ENCODE measurements around the gene EPPIN. TPM values are rescaled to one million over a fixed set of nuclear protein-coding genes. Genes with fewer than 3 reads are reported as not detected.
A peak's percentile ranks its signal among the peaks of the same experiment; 100 is the strongest.
"Not testable (repeated sequence)": the region's sequence is repeated elsewhere in the genome, so short reads cannot be mapped to it uniquely, and the experiment has no call there.

Gene EPPIN
- total RNA-seq, 1 donor from 2014 or later = not detected

- no peak for TF ChIP-seq CTCF (IDR thresholded peaks at IDR 0.05)
- TF ChIP-seq POLR2A (IDR thresholded peaks at IDR 0.05) = no peak
- no peak for TF ChIP-seq POLR2AphosphoS5 (IDR thresholded peaks at IDR 0.05; ENCODE audit: insufficient read depth in 1 of 2, low read depth in 1 of 2)
- no peaks in the 10 kb centered on the region for H3K4me1 ChIP-seq
- no peaks in the 10 kb centered on the region for H3K9me3 ChIP-seq
- H3K36me3 ChIP-seq = no peaks in the 10 kb centered on the region
- no peaks in the 10 kb centered on the region for H3K27me3 ChIP-seq
- intact Hi-C loops (cut with DNase I) = no loop called here
- H3K27ac ChIP-seq = no peak overlapping the region
- DNase-seq (ENCODE audit: extremely low spot score in 2 of 2) = no peak
- H3K4me3 ChIP-seq = no peak overlapping the region
Observed at GRCh38 chr20:45588800-45589199, 41.6 kb upstream of the EPPIN start.

GRCh38 chr20:45585986-45586385 lies 38.8 kb upstream of the EPPIN start:
- H3K4me1 ChIP-seq; H3K36me3 ChIP-seq; H3K27me3 ChIP-seq; DNase-seq (ENCODE audit: extremely low spot score in 2 of 2); intact Hi-C loops (cut with DNase I); H3K9me3 ChIP-seq; H3K4me3 ChIP-seq: not testable (repeated sequence)
- peak overlapping the region; percentile 44 for H3K27ac ChIP-seq

- H3K4me3 ChIP-seq; intact Hi-C loops (cut with DNase I); H3K27ac ChIP-seq; DNase-seq (ENCODE audit: extremely low spot score in 2 of 2); H3K36me3 ChIP-seq; H3K27me3 ChIP-seq; H3K4me1 ChIP-seq; H3K9me3 ChIP-seq: not testable (repeated sequence)
Observed at GRCh38 chr20:45584294-45584693, 37.1 kb upstream of the EPPIN start.

GRCh38 chr20:45583502-45583901 lies 36.3 kb upstream of the EPPIN start:
- no peak for DNase-seq (ENCODE audit: extremely low spot score in 2 of 2)
- intact Hi-C loops (cut with DNase I) = no loop called here

GRCh38 chr20:45581702-45582101 lies 34.5 kb upstream of the EPPIN start:
- intact Hi-C loops (cut with DNase I) = no loop called here
- H3K27ac ChIP-seq = no peak overlapping the region
- H3K4me3 ChIP-seq = no peak overlapping the region
- TF ChIP-seq CTCF (IDR thresholded peaks at IDR 0.05) (no peak), POLR2AphosphoS5 (IDR thresholded peaks at IDR 0.05; ENCODE audit: insufficient read depth in 1 of 2, low read depth in 1 of 2) (no peak), POLR2A (IDR thresholded peaks at IDR 0.05) (no peak)
- H3K4me1 ChIP-seq = peaks cover 8% of the 10 kb centered on the region
- DNase-seq (ENCODE audit: extremely low spot score in 2 of 2) = no peak
- no peaks in the 10 kb centered on the region for H3K27me3 ChIP-seq
- no peaks in the 10 kb centered on the region for H3K36me3 ChIP-seq
- H3K9me3 ChIP-seq = no peaks in the 10 kb centered on the region

More at GRCh38 chr20:45583502-45583901, 36.3 kb upstream of the EPPIN start:
- Histone ChIP-seq H3K4me1 (no peaks in the 10 kb centered on the region), H3K4me3 (no peak overlapping the region), H3K27ac (no peak overlapping the region), H3K27me3 (no peaks in the 10 kb centered on the region), H3K9me3 (no peaks in the 10 kb centered on the region), H3K36me3 (no peaks in the 10 kb centered on the region)
- TF ChIP-seq CTCF (IDR thresholded peaks at IDR 0.05) (no peak), POLR2AphosphoS5 (IDR thresholded peaks at IDR 0.05; ENCODE audit: insufficient read depth in 1 of 2, low read depth in 1 of 2) (no peak), POLR2A (IDR thresholded peaks at IDR 0.05) (no peak)

- no peak for DNase-seq (ENCODE audit: extremely low spot score in 2 of 2)
- Histone ChIP-seq H3K27ac (no peak within 1 kb of the TSS), H3K36me3 (no peaks in the 10 kb centered on the region), H3K9me3 (no peaks in the 10 kb centered on the region), H3K4me1 (peaks cover 8% of the 10 kb centered on the region), H3K4me3 (no peak within 1 kb of the TSS), H3K27me3 (no peaks in the 10 kb centered on the region)
- TF ChIP-seq POLR2AphosphoS5 (IDR thresholded peaks at IDR 0.05; ENCODE audit: insufficient read depth in 1 of 2, low read depth in 1 of 2) (no peak), CTCF (IDR thresholded peaks at IDR 0.05) (no peak), POLR2A (IDR thresholded peaks at IDR 0.05) (no peak)
- intact Hi-C loops (cut with DNase I) = no loop called here
Observed at GRCh38 chr20:45579184-45579583, 32.0 kb upstream of the EPPIN start, which contains the start of gene WFDC8. WFDC8 (minus strand) TSS chr20:45579284; CDS start chr20:45579247, 37 bp downstream.
